MM.1S (cell line): ENCODE data around the gene AQP12A.

Experiments used
- DNase-seq: peaks from one replicate; pipeline ENCODE4 v3.0.0-alpha.2; 2015
- H2AFZ ChIP-seq: fragments of 300-600 bp; sonication (generic); 2 replicates; pipeline ENCODE4 v1.6.0; 2016; ENCODE audit warnings: antibody characterized with exemption, low read length
- H3F3A ChIP-seq: fragments of 300-600 bp; sonication (generic); 2 replicates; pipeline ENCODE4 v1.6.1; 2016; ENCODE audit warnings: mild to moderate bottlenecking, antibody characterized with exemption, low read length, moderate library complexity, mixed read lengths; ENCODE audit not compliant: insufficient read depth
- H3K27ac ChIP-seq: fragments of 300-600 bp; sonication (generic); 2 replicates; pipeline ENCODE4 v1.5.1; 2016; ENCODE audit warnings: mild to moderate bottlenecking, low read length
- H3K27me3 ChIP-seq: fragments of 300-600 bp; sonication (generic); replicated peaks from 2 replicates; pipeline ENCODE4 v1.6.0; 2016; ENCODE audit warnings: low read length; ENCODE audit not compliant: insufficient read depth
- H3K36me3 ChIP-seq: fragments of 300-600 bp; sonication (generic); replicated peaks from 2 replicates; pipeline ENCODE4 v1.6.1; 2016; ENCODE audit warnings: mild to moderate bottlenecking, low read length, mixed read lengths; ENCODE audit not compliant: insufficient read depth
- H3K4me1 ChIP-seq: fragments of 300-600 bp; sonication (generic); 2 replicates; pipeline ENCODE4 v1.6.1; 2016; ENCODE audit warnings: low read length, mixed read lengths
- H3K4me2 ChIP-seq: fragments of 300-600 bp; sonication (generic); 2 replicates; pipeline ENCODE4 v1.6.0; 2016; ENCODE audit warnings: low read depth, low read length
- H3K4me3 ChIP-seq: fragments of 300-600 bp; sonication (generic); 2 replicates; pipeline ENCODE4 v1.5.1; 2016; ENCODE audit warnings: low read length, mixed read lengths
- H3K79me2 ChIP-seq: fragments of 300-600 bp; sonication (generic); 2 replicates; pipeline ENCODE4 v1.6.1; 2016; ENCODE audit warnings: mixed run types, low read length, mixed read lengths
- H3K9ac ChIP-seq: fragments of 300-600 bp; sonication (generic); 2 replicates; pipeline ENCODE4 v1.6.1; 2016; ENCODE audit warnings: low read length, mixed read lengths
- H3K9me2 ChIP-seq: fragments of 300-600 bp; sonication (generic); replicated peaks from 2 replicates; pipeline ENCODE4 v1.6.1; 2016; ENCODE audit warnings: mild to moderate bottlenecking, low read length, mixed read lengths; ENCODE audit not compliant: insufficient read depth
- H3K9me3 ChIP-seq: fragments of 300-600 bp; sonication (generic); replicated peaks from 2 replicates; pipeline ENCODE4 v1.6.1; 2016; ENCODE audit warnings: mild to moderate bottlenecking, low read length, mixed read lengths; ENCODE audit not compliant: insufficient read depth
- H4K20me1 ChIP-seq: fragments of 300-600 bp; sonication (generic); 2 replicates; pipeline ENCODE4 v1.6.1; 2016; ENCODE audit warnings: mild to moderate bottlenecking, low read length, moderate library complexity, mixed read lengths; ENCODE audit not compliant: insufficient read depth
- EZH2 ChIP-seq: fragments of 300-600 bp; sonication (generic); optimal IDR thresholded peaks from 2 replicates; pipeline ENCODE3; 2017; ENCODE audit warnings: low read depth, mild to moderate bottlenecking, antibody characterized with exemption, low read length, mixed read lengths
- EZH2phosphoT487 ChIP-seq: fragments of 300-600 bp; sonication (generic); IDR thresholded peaks from 2 replicates; pipeline ENCODE4 v1.6.1; 2018; ENCODE audit warnings: antibody characterized with exemption, low read length
- TF ChIP-seq, protein P1 (sequence below): fragments of 300-600 bp; sonication (generic); IDR thresholded peaks from 2 replicates; pipeline ENCODE4 v1.5.1; 2016; ENCODE audit warnings: antibody characterized with exemption, low read length, mixed read lengths

AQP12A gene

DNA sequence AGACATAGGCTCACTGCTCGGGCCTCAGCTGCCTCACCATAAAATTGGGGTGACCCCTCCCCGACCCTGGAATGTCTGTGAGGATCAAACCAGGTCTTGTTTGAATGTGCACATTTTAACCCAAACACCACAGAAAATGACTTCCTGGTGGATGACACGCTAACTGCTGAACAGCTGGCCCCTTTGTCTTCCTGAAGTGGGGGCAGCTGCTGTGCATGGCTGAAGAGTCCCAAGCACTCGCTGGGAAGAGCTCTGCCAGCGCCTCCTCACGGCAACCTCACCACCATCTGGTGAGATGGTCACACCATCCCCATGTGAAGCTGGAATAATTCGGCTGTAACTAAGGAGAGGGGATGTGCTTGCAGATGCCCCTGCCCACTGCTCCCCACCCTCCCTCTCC lies 34.0 kb downstream of the AQP12A start:
- Histone ChIP-seq H3F3A (no peaks in the 10 kb centered on the region), H3K9ac (no peak overlapping the region), H3K36me3 (no peaks in the 10 kb centered on the region), H3K79me2 (no peaks in the 10 kb centered on the region), H3K9me3 (no peaks in the 10 kb centered on the region), H4K20me1 (no peaks in the 10 kb centered on the region), H3K4me3 (no peak overlapping the region), H3K4me2 (no peak overlapping the region), H3K27me3 (peaks cover 72% of the 10 kb centered on the region), H3K9me2 (no peaks in the 10 kb centered on the region), H3K27ac (no peak overlapping the region), H2AFZ (no peak overlapping the region), H3K4me1 (no peaks in the 10 kb centered on the region)
- TF ChIP-seq EZH2phosphoT487 (no peak), EZH2 (no peak)
- TF ChIP-seq, protein P1, sequence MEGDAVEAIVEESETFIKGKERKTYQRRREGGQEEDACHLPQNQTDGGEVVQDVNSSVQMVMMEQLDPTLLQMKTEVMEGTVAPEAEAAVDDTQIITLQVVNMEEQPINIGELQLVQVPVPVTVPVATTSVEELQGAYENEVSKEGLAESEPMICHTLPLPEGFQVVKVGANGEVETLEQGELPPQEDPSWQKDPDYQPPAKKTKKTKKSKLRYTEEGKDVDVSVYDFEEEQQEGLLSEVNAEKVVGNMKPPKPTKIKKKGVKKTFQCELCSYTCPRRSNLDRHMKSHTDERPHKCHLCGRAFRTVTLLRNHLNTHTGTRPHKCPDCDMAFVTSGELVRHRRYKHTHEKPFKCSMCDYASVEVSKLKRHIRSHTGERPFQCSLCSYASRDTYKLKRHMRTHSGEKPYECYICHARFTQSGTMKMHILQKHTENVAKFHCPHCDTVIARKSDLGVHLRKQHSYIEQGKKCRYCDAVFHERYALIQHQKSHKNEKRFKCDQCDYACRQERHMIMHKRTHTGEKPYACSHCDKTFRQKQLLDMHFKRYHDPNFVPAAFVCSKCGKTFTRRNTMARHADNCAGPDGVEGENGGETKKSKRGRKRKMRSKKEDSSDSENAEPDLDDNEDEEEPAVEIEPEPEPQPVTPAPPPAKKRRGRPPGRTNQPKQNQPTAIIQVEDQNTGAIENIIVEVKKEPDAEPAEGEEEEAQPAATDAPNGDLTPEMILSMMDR = no peak
- no peak for DNase-seq

DNA sequence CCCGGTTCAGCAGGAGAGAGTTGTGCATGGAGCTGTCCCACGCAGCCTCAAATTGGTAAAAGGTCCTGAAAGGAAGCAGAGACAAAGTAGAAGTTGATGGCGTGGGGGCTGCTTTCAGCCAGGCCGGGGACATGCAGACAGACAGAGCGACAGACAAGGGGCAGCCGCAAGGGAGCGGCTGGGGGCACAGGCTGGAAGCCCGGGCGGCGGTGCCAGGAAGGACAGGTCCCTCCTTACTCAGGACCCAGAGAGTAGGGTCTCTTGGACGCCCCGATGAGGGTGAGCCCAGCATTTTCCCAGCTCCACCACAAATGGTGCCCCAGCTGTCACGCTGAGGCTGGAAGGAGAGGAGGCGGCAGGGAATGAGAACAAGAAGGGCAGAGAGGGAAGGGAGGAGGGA lies 35.2 kb downstream of the AQP12A start:
- Histone ChIP-seq H2AFZ (no peak overlapping the region), H3K79me2 (no peaks in the 10 kb centered on the region), H3K4me2 (no peak overlapping the region), H3K36me3 (no peaks in the 10 kb centered on the region), H3K27me3 (peaks cover 76% of the 10 kb centered on the region), H3F3A (no peaks in the 10 kb centered on the region), H3K4me3 (no peak overlapping the region), H3K27ac (no peak overlapping the region), H4K20me1 (no peaks in the 10 kb centered on the region), H3K9ac (no peak overlapping the region), H3K4me1 (no peaks in the 10 kb centered on the region), H3K9me2 (no peaks in the 10 kb centered on the region), H3K9me3 (no peaks in the 10 kb centered on the region)
- DNase-seq = no peak
- no peak for TF ChIP-seq EZH2phosphoT487
- TF ChIP-seq, protein P1 = no peak
- no peak for TF ChIP-seq EZH2

DNA sequence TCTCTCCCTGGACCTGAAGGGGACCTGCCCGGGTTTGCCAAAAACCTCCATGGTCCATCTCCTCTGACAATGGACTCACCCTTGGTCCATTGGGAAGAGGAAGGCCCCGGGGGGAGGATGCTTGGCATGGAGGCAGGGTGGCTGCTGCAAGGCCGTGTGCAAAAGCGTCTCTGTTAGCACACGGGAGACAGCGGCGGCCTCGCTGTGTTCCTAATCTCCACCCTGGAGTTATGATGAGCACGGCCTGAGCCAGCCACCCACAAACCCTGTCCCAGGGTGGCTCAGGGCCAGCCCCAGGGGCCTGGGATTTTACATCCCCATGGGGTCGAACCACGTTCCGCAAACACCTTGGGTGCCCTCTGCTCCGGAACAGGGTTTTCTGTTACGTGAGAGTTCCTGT lies 35.8 kb downstream of the AQP12A start:
- DNase-seq = no peak
- H3K9me2 ChIP-seq = no peaks in the 10 kb centered on the region
- no peak overlapping the region for H3K4me2 ChIP-seq
- H3K4me3 ChIP-seq = no peak overlapping the region
- no peak overlapping the region for H3K27ac ChIP-seq
- no peaks in the 10 kb centered on the region for H3F3A ChIP-seq
- no peaks in the 10 kb centered on the region for H4K20me1 ChIP-seq
- no peak overlapping the region for H3K9ac ChIP-seq
- no peaks in the 10 kb centered on the region for H3K4me1 ChIP-seq
- H3K79me2 ChIP-seq = no peaks in the 10 kb centered on the region
- no peaks in the 10 kb centered on the region for H3K36me3 ChIP-seq
- H2AFZ ChIP-seq = no peak overlapping the region
- no peaks in the 10 kb centered on the region for H3K9me3 ChIP-seq
- H3K27me3 ChIP-seq = peaks cover 70% of the 10 kb centered on the region
- no peak for TF ChIP-seq EZH2
- TF ChIP-seq EZH2phosphoT487 = no peak
- TF ChIP-seq, protein P1 = no peak

DNA sequence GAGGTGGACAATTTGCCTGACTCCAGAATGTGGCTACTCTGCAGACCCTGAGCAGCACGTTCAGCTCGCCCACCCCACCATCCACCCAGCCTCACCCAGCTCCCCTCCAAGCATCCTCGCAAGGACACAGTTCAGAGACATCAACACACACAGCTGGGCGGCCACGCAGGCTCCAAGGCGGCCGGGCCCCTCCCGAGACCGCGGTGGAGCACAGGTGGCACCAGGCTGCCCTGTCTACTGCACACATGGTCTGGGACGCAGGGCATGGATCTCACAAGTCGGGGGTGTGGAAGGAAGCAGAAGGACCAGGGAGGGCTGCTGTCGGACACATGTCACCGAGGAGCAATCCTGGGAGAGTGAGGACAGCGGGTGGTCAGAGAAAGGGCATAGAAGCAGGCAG lies 36.2 kb downstream of the AQP12A start:
- Histone ChIP-seq H3K79me2 (no peaks in the 10 kb centered on the region), H2AFZ (no peak overlapping the region), H3K9ac (no peak overlapping the region), H3K36me3 (no peaks in the 10 kb centered on the region), H3K4me2 (no peak overlapping the region), H3K27ac (no peak overlapping the region), H3K9me2 (no peaks in the 10 kb centered on the region), H4K20me1 (no peaks in the 10 kb centered on the region), H3F3A (no peaks in the 10 kb centered on the region), H3K9me3 (no peaks in the 10 kb centered on the region), H3K27me3 (peaks cover 67% of the 10 kb centered on the region), H3K4me1 (no peaks in the 10 kb centered on the region), H3K4me3 (no peak overlapping the region)
- no peak for TF ChIP-seq EZH2phosphoT487
- no peak for TF ChIP-seq EZH2
- TF ChIP-seq, protein P1 = no peak
- no peak for DNase-seq
